Adipocyte (in vitro differentiated cells): ENCODE data around the gene NUP93.
"Not testable (repeated sequence)": the region's sequence is repeated elsewhere in the genome, so short reads cannot be mapped to it uniquely, and the experiment has no call there.

ENCODE experiments used
- DNase-seq: peaks from one replicate; pipeline ENCODE4 v3.0.0-alpha.2; 2015; ENCODE audit warnings: low read depth
- H3K27me3 ChIP-seq: replicated peaks from 2 replicates; pipeline ENCODE4 v1.7.0; 2013; ENCODE audit warnings: mild to moderate bottlenecking, low read length, moderate library complexity; ENCODE audit not compliant: control insufficient read depth, insufficient read depth
- H3K36me3 ChIP-seq: 2 replicates; pipeline ENCODE4 v1.7.0; 2013; ENCODE audit warnings: low read length, mild to moderate bottlenecking, moderate library complexity; ENCODE audit not compliant: control insufficient read depth, insufficient read depth, severe bottlenecking
- H3K4me1 ChIP-seq: 2 replicates; pipeline ENCODE4 v1.7.0; 2013; ENCODE audit warnings: mild to moderate bottlenecking, low read length, moderate library complexity; ENCODE audit not compliant: control insufficient read depth, insufficient read depth
- H3K4me3 ChIP-seq: 2 replicates; pipeline ENCODE4 v1.7.0; 2013; ENCODE audit warnings: mild to moderate bottlenecking, low read length, moderate library complexity
- H3K9ac ChIP-seq: 2 replicates; pipeline ENCODE4 v1.7.0; 2013; ENCODE audit warnings: mild to moderate bottlenecking, low read length, moderate library complexity
- H3K9me3 ChIP-seq: 2 replicates; pipeline ENCODE4 v1.7.0; 2013; ENCODE audit warnings: mild to moderate bottlenecking, low read length, moderate library complexity; ENCODE audit not compliant: control insufficient read depth

Gene NUP93

DNA sequence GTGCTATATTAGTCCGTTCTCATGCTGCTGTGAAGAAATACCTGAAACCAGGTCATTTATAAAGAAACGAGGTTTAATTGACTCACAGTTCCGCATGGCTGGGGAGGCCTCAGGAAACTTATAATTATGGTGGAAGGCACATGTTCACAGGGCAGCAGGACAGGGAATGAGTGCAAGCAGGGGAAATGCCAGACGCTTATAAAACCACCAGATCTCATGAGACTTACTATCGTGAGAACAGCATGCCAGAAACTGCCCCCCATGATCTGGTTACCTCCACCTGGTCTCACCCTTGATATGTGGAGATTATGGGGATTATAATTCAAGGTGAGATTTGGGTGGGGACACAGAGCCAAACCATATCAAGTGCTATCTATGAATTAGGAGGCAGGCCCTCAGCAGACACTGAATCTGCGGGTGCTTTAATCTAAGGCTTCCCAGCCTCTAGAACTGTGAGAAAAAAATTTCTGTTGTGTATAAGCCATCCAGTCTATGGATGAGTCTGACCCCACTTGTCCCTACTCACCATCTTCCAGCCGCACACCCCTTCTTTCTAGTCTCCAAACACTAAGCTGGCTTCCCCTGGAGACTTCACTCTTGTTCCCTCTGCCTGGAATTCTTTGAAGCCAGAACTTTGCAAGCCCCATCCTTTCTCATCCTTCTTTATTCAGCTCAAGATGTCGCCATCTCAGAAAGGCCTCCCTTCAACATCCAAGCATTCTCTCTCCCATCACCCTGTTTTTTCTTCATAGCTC is 772 bp upstream of the NUP93 start:
- H3K27me3 ChIP-seq = no peaks in the 10 kb centered on the region
- H3K9ac ChIP-seq = peak overlapping the region; percentile 95
- H3K36me3 ChIP-seq = no peaks in the 10 kb centered on the region
- DNase-seq = peak; percentile 30
- no peaks in the 10 kb centered on the region for H3K9me3 ChIP-seq
- H3K4me3 ChIP-seq = peak overlapping the region; percentile 98
- peaks cover 18% of the 10 kb centered on the region for H3K4me1 ChIP-seq

DNA sequence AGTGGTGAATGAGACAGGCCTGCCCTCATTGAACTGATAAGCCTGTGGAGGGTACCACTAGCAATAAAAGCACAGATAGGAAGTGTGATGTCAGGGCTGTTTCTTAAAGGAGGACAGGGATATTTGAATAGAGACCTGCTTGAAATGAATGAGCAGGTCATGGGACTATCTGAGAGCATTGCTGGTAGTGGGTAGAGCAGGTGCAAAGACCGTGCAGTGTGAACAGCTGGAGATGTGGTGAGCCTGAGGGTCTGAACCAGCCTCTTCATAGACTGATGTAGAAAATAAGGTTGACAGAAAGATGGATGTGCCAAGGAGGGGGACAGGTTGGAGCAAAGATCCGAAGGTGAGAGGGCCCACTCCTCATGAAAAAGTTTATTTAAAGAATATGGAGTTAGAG is 2.4 kb downstream of the NUP93 start:
- H3K27me3 ChIP-seq = no peaks in the 10 kb centered on the region
- no peak overlapping the region for H3K4me3 ChIP-seq
- no peak for DNase-seq
- H3K4me1 ChIP-seq = peaks cover 22% of the 10 kb centered on the region
- H3K9ac ChIP-seq = no peak overlapping the region
- H3K36me3 ChIP-seq = no peaks in the 10 kb centered on the region
- H3K9me3 ChIP-seq = no peaks in the 10 kb centered on the region

DNA sequence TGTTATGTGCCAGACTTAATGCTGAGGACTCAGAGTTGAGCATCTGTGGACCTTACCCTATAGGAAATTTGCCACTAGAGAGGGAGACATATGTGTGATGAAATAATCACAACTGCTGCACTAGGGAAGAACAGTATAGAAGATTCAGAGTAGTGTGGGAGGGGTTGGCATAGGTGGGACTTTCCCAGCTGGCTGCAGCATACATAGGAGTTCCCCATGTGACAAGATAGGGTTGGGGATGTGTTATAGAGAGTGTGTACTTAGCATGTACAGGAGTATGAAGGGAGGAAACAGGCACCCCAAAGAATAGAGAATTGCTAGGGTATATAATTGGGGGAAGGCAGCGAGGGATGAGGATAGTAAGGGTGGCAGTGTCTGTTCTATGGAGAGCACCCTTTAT is 2.9 kb downstream of the NUP93 start:
- DNase-seq = no peak
- no peaks in the 10 kb centered on the region for H3K9me3 ChIP-seq

DNA sequence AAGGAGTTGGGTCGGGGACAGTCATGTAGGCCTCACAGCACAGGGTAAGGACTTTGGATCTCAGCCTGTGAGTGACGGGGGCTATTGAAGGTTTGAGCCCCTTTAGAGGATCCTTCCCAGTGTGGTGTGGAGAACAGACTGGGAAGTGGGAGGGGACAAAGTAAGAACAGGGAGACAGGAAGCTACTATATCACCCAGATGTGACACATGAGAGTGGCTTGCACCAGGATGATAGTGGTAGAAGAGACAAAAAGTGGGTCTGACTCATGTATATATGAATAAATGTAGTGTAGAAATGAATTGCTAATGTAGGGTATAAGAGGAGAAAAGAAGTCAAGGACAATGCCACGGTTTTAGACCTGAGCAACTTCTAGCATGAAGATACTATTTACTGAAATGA is 4.5 kb downstream of the NUP93 start:
- Histone ChIP-seq H3K4me3 (no peak overlapping the region), H3K9me3 (no peaks in the 10 kb centered on the region), H3K4me1 (peaks cover 24% of the 10 kb centered on the region), H3K27me3 (no peaks in the 10 kb centered on the region), H3K9ac (no peak overlapping the region), H3K36me3 (no peaks in the 10 kb centered on the region)
- no peak for DNase-seq

More for the DNA sequence above, 2.9 kb downstream of the NUP93 start:
- Histone ChIP-seq H3K36me3 (no peaks in the 10 kb centered on the region), H3K4me3 (no peak overlapping the region), H3K27me3 (no peaks in the 10 kb centered on the region), H3K9ac (no peak overlapping the region), H3K4me1 (peaks cover 26% of the 10 kb centered on the region)

DNA sequence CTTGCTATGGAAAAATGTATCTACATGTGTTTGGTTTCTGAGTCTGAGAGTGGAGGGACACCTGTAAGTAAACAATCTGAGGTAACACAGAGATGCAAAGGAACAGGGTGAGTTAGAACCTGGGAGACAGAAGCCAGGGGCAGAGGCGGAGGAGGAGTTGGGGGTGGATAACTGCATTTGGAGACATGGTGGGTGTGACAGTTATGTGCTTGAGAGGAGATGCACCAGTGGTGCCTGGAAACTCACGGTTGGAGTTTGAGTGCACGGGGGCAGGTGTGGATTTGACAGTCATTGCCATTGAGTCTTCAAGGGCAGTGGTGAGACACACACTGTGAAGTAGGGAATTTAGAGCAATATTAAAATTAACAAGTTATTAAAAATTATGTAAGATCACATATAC is 6.5 kb downstream of the NUP93 start:
- no peaks in the 10 kb centered on the region for H3K27me3 ChIP-seq
- no peak overlapping the region for H3K9ac ChIP-seq
- no peaks in the 10 kb centered on the region for H3K9me3 ChIP-seq
- no peak overlapping the region for H3K4me3 ChIP-seq
- no peaks in the 10 kb centered on the region for H3K36me3 ChIP-seq
- no peak for DNase-seq
- H3K4me1 ChIP-seq = peaks cover 15% of the 10 kb centered on the region

DNA sequence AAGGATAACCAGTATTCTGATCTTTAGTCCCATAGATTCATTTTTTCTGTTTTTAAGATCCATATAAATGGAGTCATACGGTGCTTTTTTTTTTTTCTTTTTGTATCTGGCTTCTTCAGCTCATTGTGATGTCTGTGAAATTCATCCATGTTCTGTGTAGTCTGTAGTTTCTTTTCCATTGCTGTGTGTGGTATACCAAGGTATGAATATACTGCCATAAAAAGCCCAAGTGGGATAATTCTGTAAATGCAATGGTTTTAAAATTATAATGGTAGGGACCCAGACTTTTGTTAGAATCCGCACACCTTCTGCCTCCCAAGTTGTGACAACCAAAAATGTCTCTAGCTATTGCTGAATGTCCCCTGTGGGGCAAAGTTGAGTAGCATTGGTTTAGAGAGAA is 7.6 kb downstream of the NUP93 start:
- H3K9ac ChIP-seq = no peak overlapping the region
- H3K36me3 ChIP-seq = no peaks in the 10 kb centered on the region
- peaks cover 22% of the 10 kb centered on the region for H3K4me1 ChIP-seq
- no peak overlapping the region for H3K4me3 ChIP-seq
- no peak for DNase-seq
- no peaks in the 10 kb centered on the region for H3K27me3 ChIP-seq
- no peaks in the 10 kb centered on the region for H3K9me3 ChIP-seq

DNA sequence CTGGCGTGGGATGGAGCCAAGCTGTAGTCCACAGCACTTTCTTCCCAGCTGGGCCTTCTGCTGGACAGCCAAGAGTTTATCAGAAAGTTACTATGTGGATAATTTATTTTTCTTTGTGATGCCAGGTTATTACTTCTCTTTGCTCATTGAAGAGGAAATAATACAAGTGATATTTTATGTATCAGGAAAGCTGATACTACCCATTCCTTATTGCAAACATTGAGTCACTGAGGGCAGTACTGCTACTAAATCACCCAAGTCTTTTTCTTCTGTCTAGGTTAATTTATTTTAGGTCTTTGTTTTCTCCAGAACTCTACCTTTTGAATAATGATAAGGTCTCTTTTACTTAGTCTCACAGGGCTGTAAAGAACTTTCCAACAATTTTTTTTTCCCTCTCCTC is 8.3 kb downstream of the NUP93 start:
- H3K9ac ChIP-seq = no peak overlapping the region

DNA sequence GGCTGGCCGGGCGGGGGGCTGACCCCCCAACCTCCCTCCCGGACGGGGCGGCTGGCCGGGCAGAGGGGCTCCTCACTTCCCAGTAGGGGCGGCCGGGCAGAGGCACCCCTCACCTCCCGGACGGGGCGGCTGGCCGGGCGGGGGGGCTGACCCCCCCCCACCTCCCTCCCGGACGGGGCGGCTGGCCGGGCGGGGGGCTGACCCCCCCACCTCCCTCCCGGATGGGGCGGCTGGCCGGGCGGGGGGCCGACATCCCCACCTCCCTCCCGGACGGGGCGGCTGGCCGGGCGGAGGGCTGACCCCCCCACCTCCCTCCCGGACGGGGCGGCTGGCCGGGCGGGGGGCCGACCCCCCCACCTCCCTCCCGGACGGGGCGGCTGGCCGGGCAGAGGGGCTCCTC is 9.4 kb downstream of the NUP93 start:
- H3K27me3 ChIP-seq, H3K9ac ChIP-seq, H3K4me3 ChIP-seq, DNase-seq, H3K36me3 ChIP-seq, H3K9me3 ChIP-seq: not testable (repeated sequence)
- H3K4me1 ChIP-seq = peaks cover 38% of the 10 kb centered on the region

More for the DNA sequence above, 8.3 kb downstream of the NUP93 start:
- Histone ChIP-seq H3K4me3 (no peak overlapping the region), H3K36me3 (no peaks in the 10 kb centered on the region), H3K9me3 (no peaks in the 10 kb centered on the region), H3K27me3 (no peaks in the 10 kb centered on the region), H3K4me1 (peaks cover 27% of the 10 kb centered on the region)
- no peak for DNase-seq

DNA sequence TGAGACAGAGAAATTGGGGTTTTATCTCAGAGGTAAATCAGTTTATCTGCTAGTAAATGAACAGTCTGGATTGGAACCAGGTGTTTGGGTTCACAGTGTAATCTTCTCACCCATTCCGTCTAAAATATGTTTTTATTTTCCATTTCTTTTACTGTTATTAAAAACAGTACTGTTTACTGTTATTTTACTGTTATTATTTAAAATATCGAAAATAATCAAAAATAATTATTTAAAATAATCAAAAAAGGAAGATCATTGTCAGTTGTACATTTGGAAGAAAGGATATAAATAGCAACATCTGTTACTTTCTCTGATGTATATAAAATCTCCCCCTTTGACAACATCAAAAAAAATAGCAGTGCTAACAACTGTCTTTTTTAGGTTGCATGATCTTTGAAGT is 11.5 kb downstream of the NUP93 start:
- Histone ChIP-seq H3K9ac (no peak overlapping the region), H3K4me3 (no peak overlapping the region), H3K36me3 (no peaks in the 10 kb centered on the region), H3K27me3 (no peaks in the 10 kb centered on the region), H3K4me1 (peaks cover 39% of the 10 kb centered on the region), H3K9me3 (no peaks in the 10 kb centered on the region)
- DNase-seq = no peak

DNA sequence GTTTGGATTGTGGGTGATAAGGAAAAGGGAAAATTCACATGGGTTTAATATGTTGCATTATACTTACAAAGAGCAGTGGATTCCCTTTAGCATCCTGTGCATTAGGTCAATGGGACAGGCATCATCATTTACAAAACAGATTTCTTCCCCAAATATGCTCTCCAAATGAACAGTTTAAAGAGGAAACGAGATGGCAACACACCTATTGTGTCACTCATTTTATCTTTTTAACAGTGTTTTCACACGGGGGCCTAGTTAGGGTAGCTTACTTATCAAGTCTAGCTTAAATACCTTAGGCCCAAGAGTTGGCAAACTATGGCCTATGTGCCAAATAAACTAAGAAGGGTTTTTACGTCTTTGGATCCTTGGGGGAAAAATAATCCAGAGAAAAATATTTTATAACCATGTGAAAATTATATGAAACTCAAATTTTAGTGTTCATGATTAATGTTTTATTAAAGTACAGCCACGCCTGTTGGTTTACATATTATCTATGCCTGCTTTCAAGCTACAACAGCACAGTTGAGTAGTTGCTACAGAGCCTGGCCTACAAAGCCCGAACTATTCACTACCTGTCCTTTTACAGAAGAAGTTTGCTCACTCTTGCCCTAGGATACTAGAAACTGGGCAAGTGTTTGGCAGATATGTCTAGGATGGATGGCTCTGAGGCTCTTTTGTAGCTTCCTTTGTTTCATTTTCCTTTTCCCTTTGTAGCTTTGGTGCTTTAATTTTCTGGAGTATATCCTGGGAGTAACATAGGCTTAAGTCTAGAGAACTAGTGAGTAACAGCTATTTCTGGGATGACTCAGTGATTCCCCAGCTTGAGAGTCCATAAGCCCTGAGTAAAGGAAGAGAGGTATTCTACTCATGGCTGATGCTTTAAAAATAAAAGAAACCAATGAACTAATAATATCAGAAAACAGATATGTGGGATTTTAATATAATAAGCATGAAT is 12.4 kb downstream of the NUP93 start:
- Histone ChIP-seq H3K36me3 (no peaks in the 10 kb centered on the region), H3K9me3 (no peaks in the 10 kb centered on the region), H3K9ac (no peak overlapping the region), H3K27me3 (no peaks in the 10 kb centered on the region), H3K4me3 (no peak overlapping the region), H3K4me1 (peaks cover 37% of the 10 kb centered on the region)
- DNase-seq = peak; percentile 73

DNA sequence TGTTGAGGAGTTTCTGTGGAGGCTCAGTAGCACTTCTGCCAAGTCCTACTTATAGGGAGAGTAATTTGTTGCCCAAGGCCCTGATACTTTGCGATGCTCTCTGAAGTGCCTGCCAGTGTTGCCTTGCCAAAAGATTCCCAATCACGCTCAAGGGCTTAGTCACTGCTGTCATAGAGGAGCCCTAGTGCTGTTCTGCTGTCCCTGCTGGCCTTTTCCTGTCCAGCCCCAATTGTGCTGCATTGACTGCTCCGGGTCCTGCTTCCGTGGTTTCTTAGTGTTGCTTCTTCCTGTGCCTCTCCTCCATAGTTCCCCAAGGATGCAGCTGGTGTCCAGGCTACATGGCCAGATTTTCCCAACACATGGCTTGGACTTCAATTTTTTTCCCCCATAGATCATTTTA is 13.9 kb downstream of the NUP93 start:
- H3K4me3 ChIP-seq = peak overlapping the region; percentile 58
- H3K9ac ChIP-seq = peak overlapping the region; percentile 47
- peak; percentile 43 for DNase-seq
- H3K9me3 ChIP-seq = no peaks in the 10 kb centered on the region
- peaks cover 32% of the 10 kb centered on the region for H3K4me1 ChIP-seq
- peaks cover 5% of the 10 kb centered on the region for H3K36me3 ChIP-seq
- H3K27me3 ChIP-seq = no peaks in the 10 kb centered on the region
